DOHH2 (cell line): ENCODE measurements around the gene SPATA17.

ENCODE experiments used
- H3F3A ChIP-seq: fragments of 200-600 bp; sonication (generic), shearing (Covaris generic); 2 replicates; pipeline ENCODE4 v1.6.0; 2016; ENCODE audit warnings: antibody characterized with exemption, mild to moderate bottlenecking; ENCODE audit not compliant: control insufficient read depth, insufficient read depth
- H3K27ac ChIP-seq: fragments of 200-600 bp; sonication (generic); 2 replicates; pipeline ENCODE4 v1.5.1; 2014; ENCODE audit warnings: low read depth, mild to moderate bottlenecking, low read length, moderate library complexity
- H3K27me3 ChIP-seq: fragments of 200-600 bp; sonication (generic); 2 replicates; pipeline ENCODE4 v1.6.1; 2014; ENCODE audit warnings: mild to moderate bottlenecking, low read length, mixed read lengths; ENCODE audit not compliant: control insufficient read depth
- H3K36me3 ChIP-seq: fragments of 200-600 bp; sonication (generic); 2 replicates; pipeline ENCODE4 v1.6.1; 2014; ENCODE audit warnings: mild to moderate bottlenecking, low read length, moderate library complexity, mixed read lengths; ENCODE audit not compliant: control insufficient read depth
- H3K4me1 ChIP-seq: fragments of 200-600 bp; sonication (generic); 2 replicates; pipeline ENCODE4 v1.6.1; 2014; ENCODE audit warnings: mild to moderate bottlenecking, low read length, mixed read lengths; ENCODE audit not compliant: control insufficient read depth
- H3K4me2 ChIP-seq: fragments of 200-600 bp; sonication (generic); 2 replicates; pipeline ENCODE4 v1.6.0; 2014; ENCODE audit warnings: mild to moderate bottlenecking, low read length, moderate library complexity
- H3K4me3 ChIP-seq: fragments of 200-600 bp; sonication (generic); 2 replicates; pipeline ENCODE4 v1.5.1; 2014; ENCODE audit warnings: mild to moderate bottlenecking, low read length, mixed read lengths
- H3K79me2 ChIP-seq: fragments of 200-600 bp; sonication (generic); 2 replicates; pipeline ENCODE4 v1.6.1; 2014; ENCODE audit warnings: mild to moderate bottlenecking, low read length, mixed read lengths; ENCODE audit not compliant: control insufficient read depth
- H3K9me2 ChIP-seq: fragments of 200-600 bp; sonication (generic); replicated peaks from 2 replicates; pipeline ENCODE4 v1.6.1; 2014; ENCODE audit warnings: mild to moderate bottlenecking, low read length, mixed read lengths; ENCODE audit not compliant: control insufficient read depth
- H3K9me3 ChIP-seq: fragments of 200-600 bp; sonication (generic); 2 replicates; pipeline ENCODE4 v1.6.1; 2014; ENCODE audit warnings: antibody characterized with exemption, low read length, mixed read lengths; ENCODE audit not compliant: control insufficient read depth, insufficient read depth
- H4K20me1 ChIP-seq: fragments of 200-600 bp; sonication (generic); 2 replicates; pipeline ENCODE4 v1.6.0; 2014; ENCODE audit warnings: low read depth, mild to moderate bottlenecking, antibody characterized with exemption, low read length, moderate library complexity; ENCODE audit not compliant: control insufficient read depth, insufficient read depth
- EZH2phosphoT487 ChIP-seq: fragments of 200-600 bp; sonication (generic); IDR thresholded peaks from 2 replicates; pipeline ENCODE4 v1.6.1; 2017; ENCODE audit warnings: borderline replicate concordance, mild to moderate bottlenecking, antibody characterized with exemption, low read length, moderate library complexity, mixed read lengths
- TF ChIP-seq, protein P1 (sequence below): fragments of 200-600 bp; sonication (generic); IDR thresholded peaks from one replicate; pipeline ENCODE4 v1.5.1; 2014; ENCODE audit warnings: antibody characterized with exemption, mild to moderate bottlenecking, low read depth, low read length; ENCODE audit not compliant: poor library complexity, severe bottlenecking

The SPATA17 gene

DNA sequence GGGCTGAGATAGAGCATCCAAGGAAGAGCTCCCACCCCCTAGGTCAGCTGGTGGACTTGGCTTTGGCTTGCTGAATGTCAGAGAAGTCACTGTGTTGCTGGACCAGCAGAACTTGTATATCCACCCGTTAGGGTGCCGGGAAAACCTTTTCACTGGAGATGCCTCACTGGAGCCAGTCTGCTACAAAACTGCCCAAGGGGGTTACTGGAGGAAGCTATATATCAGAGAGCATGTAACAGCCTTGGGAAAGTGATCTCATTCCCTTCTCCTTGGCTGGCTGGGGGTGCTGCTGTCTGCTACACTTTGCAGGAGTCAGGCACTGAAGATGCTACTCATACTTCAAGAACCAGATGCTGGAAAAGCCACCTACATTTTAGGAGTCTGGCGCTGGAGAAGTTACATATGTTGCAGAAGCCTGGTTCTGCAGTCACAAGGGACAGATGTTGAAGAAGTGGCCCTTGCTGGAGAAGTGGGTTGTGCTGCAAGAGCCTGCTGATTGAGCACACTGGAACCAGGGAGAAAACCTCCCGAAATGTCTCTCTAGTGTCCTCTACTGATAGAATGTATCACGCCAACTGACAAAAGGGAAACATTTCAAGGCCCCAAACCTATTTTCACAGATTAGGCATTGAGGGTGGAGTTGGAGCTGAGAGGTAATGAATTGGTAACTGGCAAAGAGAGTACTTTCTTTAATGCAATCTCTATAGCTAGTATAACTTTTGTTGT lies 250.6 kb downstream of the SPATA17 start:
- H3K4me2 ChIP-seq, result no peak overlapping the region
- H3K4me3 ChIP-seq, result no peak overlapping the region
- H3K27me3 ChIP-seq, result peaks cover 2% of the 10 kb centered on the region; the same call in 1 of the 2 replicates
- no peak overlapping the region for H3K27ac ChIP-seq
- H3K4me1 ChIP-seq, result no peaks in the 10 kb centered on the region
- H3K9me2 ChIP-seq, result no peaks in the 10 kb centered on the region
- TF ChIP-seq, protein P1, sequence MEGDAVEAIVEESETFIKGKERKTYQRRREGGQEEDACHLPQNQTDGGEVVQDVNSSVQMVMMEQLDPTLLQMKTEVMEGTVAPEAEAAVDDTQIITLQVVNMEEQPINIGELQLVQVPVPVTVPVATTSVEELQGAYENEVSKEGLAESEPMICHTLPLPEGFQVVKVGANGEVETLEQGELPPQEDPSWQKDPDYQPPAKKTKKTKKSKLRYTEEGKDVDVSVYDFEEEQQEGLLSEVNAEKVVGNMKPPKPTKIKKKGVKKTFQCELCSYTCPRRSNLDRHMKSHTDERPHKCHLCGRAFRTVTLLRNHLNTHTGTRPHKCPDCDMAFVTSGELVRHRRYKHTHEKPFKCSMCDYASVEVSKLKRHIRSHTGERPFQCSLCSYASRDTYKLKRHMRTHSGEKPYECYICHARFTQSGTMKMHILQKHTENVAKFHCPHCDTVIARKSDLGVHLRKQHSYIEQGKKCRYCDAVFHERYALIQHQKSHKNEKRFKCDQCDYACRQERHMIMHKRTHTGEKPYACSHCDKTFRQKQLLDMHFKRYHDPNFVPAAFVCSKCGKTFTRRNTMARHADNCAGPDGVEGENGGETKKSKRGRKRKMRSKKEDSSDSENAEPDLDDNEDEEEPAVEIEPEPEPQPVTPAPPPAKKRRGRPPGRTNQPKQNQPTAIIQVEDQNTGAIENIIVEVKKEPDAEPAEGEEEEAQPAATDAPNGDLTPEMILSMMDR, result no peak
- no peak for TF ChIP-seq EZH2phosphoT487
- H3K9me3 ChIP-seq, result no peaks in the 10 kb centered on the region
- no peaks in the 10 kb centered on the region for H4K20me1 ChIP-seq
- no peaks in the 10 kb centered on the region for H3F3A ChIP-seq
- H3K36me3 ChIP-seq, result no peaks in the 10 kb centered on the region
- H3K79me2 ChIP-seq, result no peaks in the 10 kb centered on the region

DNA sequence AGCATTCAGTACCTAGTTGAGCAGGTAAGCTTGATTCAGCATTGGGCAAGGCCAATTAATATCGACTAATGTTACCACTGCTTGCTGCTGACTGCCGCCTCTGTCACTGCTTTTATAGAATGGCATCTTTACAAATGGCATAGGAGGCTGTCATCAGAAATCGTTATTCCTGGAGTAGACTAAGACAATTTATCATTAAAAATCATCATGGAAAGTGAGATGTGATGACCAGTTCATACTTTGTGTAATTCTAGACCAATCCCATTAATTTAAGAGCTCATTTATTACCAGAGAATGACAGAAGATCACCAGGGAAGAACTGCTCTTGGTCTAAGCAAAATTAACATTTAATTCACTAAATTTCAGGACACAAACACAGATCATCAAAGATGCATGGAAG lies 254.0 kb downstream of the SPATA17 start:
- no peaks in the 10 kb centered on the region for H3K9me2 ChIP-seq
- no peaks in the 10 kb centered on the region for H3K4me1 ChIP-seq
- no peaks in the 10 kb centered on the region for H4K20me1 ChIP-seq
- no peak overlapping the region for H3K27ac ChIP-seq
- no peaks in the 10 kb centered on the region for H3K36me3 ChIP-seq
- H3F3A ChIP-seq, result no peaks in the 10 kb centered on the region
- H3K9me3 ChIP-seq, result no peaks in the 10 kb centered on the region
- H3K27me3 ChIP-seq, result peaks cover 2% of the 10 kb centered on the region; the same call in 1 of the 2 replicates
- H3K4me3 ChIP-seq, result no peak overlapping the region
- no peaks in the 10 kb centered on the region for H3K79me2 ChIP-seq
- no peak overlapping the region for H3K4me2 ChIP-seq
- TF ChIP-seq, protein P1, result no peak
- TF ChIP-seq EZH2phosphoT487, result no peak

DNA sequence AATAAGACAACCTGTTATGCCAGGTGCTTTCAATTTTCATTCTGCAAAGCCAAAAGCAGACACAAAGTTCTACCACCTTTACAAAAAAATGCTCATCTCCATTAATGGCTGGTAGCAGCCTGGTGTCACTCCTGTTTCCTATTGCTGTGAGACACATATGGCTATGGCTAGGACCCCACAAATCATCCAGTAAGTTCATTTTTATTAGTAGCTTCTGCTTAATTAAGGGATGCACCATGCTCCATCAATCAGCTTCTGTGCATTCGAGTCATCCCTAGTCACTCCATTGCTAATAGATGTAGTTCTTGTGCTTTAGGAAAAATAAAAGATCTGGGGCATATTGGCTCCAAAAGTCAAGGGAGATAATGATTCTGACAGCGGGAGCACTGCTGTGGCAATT lies 257.2 kb downstream of the SPATA17 start:
- Histone ChIP-seq H3K79me2 (no peaks in the 10 kb centered on the region), H3K9me2 (no peaks in the 10 kb centered on the region), H3K4me1 (no peaks in the 10 kb centered on the region), H3K27me3 (peaks cover 2% of the 10 kb centered on the region; the same call in 1 of the 2 replicates), H3K36me3 (no peaks in the 10 kb centered on the region), H3F3A (no peaks in the 10 kb centered on the region), H3K4me2 (no peak overlapping the region), H3K9me3 (no peaks in the 10 kb centered on the region), H3K4me3 (no peak overlapping the region), H3K27ac (no peak overlapping the region), H4K20me1 (no peaks in the 10 kb centered on the region)
- TF ChIP-seq, protein P1, result no peak
- TF ChIP-seq EZH2phosphoT487, result no peak
